Measurements from ENCODE around the gene CROCC2.

CROCC2 gene

GRCh38 chr2:241007880-241008710, 102.0 kb downstream of the CROCC2 start:
- no peak for TF ChIP-seq CTCF (conservative IDR thresholded peaks at IDR 0.05)

GRCh38 chr2:241008711-241009121, 102.6 kb downstream of the CROCC2 start:
- TF ChIP-seq CTCF (conservative IDR thresholded peaks at IDR 0.05) = no peak
- H3K27ac ChIP-seq = peak overlapping the region; percentile 97

More at GRCh38 chr2:241007880-241008710, 102.0 kb downstream of the CROCC2 start:
- H3K27ac ChIP-seq = peak overlapping the region; percentile 97

GRCh38 chr2:241009191-241009590, 103.1 kb downstream of the CROCC2 start:
- H3K27ac ChIP-seq = peak overlapping the region; percentile 97

GRCh38 chr2:241009601-241010530, 103.7 kb downstream of the CROCC2 start:
- peak overlapping the region; percentile 97 for H3K27ac ChIP-seq
- TF ChIP-seq CTCF (conservative IDR thresholded peaks at IDR 0.05) = no peak

More at GRCh38 chr2:241009191-241009590, 103.1 kb downstream of the CROCC2 start:
- no peak for TF ChIP-seq CTCF (conservative IDR thresholded peaks at IDR 0.05)

GRCh38 chr2:241010531-241011295, 104.6 kb downstream of the CROCC2 start:
- H3K27ac ChIP-seq = peak overlapping the region; percentile 97
- TF ChIP-seq CTCF (conservative IDR thresholded peaks at IDR 0.05) = no peak

GRCh38 chr2:241011296-241011600, 105.1 kb downstream of the CROCC2 start:
- TF ChIP-seq CTCF (conservative IDR thresholded peaks at IDR 0.05) = no peak

More at GRCh38 chr2:241011296-241011600, 105.1 kb downstream of the CROCC2 start:
- peak overlapping the region; percentile 97 for H3K27ac ChIP-seq
